T-helper 1 cell (primary cell): ENCODE results near the gene IGFBP2.

Experiments
- DNase-seq, 5 donors: peaks; one replicate each; pipeline ENCODE4 v3.0.0-alpha.2; 2012 to 2020

IGFBP2 gene

DNA sequence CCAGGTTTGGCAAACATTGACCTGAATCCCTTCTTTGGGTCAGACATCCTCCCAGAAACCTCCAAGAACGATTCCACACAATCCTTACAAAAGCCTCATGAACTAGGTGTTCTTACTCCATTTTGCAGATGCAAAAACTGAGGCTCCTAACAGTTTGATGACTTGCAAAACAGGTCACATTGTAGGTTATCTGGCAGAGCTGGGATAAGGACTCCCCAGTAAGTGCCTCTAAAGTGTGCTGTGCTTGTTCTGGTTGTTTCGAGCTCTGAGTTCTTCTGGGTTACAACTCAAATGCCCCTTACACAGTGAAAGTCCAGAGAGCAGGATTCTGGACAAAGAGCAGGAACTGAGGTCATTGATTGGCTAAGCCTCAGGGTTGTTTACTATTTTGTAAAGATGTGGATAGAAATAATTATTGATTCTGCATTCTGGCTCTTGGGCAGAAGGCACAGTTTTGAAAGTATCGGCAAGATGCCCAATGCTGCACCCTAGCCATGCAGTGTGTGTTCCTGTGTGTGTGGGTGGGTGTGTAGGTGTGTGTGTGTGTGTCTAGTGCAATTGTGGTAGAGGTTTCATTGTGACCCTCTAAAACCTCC lies 17.0 kb upstream of the IGFBP2 start:
- no peak for DNase-seq

DNA sequence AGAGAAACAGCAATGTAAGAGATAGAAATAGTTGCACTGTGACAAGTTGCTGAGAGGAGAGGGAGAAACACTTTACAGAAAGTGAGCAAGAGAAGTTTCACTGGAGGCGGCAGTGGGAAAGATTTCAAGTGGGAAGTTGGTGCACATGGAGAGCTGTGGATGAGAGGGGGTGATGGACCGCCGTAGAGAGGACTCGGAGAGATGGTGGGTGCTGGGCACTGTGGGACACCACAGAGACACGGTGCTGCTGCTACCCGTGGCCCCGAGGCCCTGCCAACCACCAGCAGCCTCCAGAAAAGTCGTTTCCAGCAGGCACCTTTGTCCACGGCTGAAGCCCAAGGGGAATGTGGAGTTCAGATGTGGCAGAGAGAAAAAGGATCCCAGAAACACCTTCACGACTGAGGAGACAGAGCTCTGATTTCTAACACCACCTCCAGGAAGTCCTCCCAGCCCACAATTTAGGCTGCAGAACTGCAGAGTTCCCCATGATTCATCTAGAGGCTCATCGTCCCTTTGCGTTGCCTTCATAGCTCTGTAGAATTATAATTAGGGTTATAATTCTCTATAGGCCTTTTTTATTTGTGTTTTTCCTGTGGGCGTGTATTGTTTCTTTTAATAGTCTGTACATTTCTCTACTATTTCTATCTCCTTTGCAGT lies 15.9 kb upstream of the IGFBP2 start:
- DNase-seq, result no peak

DNA sequence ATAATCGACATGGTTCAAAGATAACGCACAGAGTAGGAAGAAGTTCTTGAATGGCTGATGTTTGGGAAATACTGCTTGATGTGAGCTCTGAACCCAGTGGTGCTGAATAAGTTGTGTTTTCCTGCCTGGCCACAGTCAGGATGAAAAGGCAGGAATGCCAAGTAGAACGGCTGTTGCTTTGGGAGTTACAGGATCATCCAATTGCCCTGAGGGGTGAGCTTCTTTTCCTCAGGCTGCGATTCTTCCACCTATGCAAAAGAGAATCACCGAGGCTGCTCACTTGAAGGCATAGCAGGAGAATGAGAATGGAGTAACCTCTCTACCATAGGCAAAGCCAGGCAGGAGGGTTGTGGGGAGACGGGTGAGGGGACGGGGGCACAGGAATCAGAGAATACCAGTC lies 14.4 kb upstream of the IGFBP2 start:
- no peak for DNase-seq

GRCh38 chr2:216619411-216620393 lies 13.5 kb upstream of the IGFBP2 start:
- peak in 1 of 5 donors; percentile 24 for DNase-seq

- DNase-seq, result no peak
Measured at GRCh38 chr2:216620786-216621185, 12.4 kb upstream of the IGFBP2 start.

DNA sequence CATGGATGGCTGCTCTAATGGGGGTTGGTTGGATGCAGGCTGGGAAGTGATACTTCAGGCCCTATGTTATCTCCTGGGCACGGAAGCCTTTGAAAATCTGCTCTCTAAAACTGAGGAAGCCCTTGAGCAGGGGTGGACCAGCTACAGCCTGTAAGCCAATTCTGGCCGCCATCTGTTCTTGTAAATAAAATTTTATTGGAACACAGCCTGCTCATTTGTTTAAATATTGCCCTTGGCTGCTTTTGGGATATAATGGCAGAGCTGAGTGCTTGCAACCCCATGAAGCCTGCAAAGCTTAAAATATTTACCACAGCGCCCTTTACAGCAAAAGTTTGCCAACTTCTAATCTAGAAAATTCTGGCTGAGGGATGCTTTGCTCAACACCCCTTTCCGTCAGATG lies 11.9 kb upstream of the IGFBP2 start:
- DNase-seq, result no peak

DNA sequence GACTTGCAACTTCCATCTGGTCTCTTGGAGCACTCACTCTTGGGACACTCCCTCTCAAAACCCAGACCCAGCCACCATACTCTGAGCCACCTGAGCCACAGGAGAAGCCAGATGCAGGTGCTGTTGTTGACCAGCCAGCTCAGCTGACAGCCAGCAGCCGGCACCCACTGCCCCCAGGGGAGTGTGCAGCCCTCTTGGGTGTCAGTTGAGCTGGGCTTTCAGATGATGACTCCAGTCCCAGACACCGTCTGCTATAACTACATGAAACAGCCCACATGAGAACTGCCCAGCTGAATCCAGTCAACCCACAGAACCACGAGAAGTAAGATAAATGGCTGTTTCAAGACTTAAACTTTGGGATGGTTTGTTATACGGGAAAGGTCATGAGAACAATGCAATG lies 10.7 kb upstream of the IGFBP2 start:
- DNase-seq, result no peak

GRCh38 chr2:216624251-216624650 lies 9.0 kb upstream of the IGFBP2 start:
- DNase-seq, result no peak

- no peak for DNase-seq
Measured at GRCh38 chr2:216626168-216626874, 6.9 kb upstream of the IGFBP2 start.

DNA sequence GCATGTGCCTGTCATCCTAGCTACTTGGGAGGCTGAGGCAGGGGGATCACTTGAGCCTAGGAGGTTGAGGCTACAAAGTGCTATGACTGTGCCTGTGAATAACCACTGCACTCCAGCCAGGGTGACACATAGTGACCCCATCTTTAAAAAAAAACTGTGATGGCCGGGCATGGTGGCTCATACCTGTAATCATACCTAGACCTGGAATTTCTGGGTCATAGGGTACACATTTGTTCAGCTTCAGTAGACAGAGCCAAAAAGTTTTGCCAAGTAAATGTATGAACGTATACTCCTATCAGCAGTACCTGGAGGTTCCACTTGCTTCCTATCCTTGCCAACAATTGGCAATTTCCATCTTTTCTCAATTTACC lies 6.4 kb upstream of the IGFBP2 start:
- DNase-seq, result no peak

GRCh38 chr2:216629784-216630183 lies 3.4 kb upstream of the IGFBP2 start:
- DNase-seq, result no peak

- DNase-seq, result no peak
Measured at GRCh38 chr2:216632346-216632951, 771 bp upstream of the IGFBP2 start.

DNA sequence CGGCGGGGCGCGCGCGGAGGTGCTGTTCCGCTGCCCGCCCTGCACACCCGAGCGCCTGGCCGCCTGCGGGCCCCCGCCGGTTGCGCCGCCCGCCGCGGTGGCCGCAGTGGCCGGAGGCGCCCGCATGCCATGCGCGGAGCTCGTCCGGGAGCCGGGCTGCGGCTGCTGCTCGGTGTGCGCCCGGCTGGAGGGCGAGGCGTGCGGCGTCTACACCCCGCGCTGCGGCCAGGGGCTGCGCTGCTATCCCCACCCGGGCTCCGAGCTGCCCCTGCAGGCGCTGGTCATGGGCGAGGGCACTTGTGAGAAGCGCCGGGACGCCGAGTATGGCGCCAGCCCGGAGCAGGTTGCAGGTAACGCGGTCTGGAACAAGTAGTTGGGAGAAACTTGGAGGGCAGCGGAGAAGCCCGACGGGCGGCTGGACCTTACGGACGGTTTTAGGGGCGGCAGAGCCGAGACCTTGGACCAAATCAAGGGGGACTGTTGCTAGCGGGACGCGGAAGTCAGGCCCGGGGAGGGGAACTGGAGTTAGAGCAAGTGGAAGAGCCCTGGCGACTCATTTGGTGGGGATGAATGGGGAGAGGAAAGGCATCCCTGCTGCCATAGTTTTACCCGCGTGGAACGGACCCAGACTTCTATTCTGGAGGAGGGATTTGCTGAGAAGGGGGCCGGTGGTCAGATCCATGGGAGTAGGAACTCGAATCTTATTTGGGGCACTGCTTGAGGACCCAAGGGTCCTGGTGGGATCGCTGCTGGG lies 573 bp downstream of the IGFBP2 start:
- no peak for DNase-seq

DNA sequence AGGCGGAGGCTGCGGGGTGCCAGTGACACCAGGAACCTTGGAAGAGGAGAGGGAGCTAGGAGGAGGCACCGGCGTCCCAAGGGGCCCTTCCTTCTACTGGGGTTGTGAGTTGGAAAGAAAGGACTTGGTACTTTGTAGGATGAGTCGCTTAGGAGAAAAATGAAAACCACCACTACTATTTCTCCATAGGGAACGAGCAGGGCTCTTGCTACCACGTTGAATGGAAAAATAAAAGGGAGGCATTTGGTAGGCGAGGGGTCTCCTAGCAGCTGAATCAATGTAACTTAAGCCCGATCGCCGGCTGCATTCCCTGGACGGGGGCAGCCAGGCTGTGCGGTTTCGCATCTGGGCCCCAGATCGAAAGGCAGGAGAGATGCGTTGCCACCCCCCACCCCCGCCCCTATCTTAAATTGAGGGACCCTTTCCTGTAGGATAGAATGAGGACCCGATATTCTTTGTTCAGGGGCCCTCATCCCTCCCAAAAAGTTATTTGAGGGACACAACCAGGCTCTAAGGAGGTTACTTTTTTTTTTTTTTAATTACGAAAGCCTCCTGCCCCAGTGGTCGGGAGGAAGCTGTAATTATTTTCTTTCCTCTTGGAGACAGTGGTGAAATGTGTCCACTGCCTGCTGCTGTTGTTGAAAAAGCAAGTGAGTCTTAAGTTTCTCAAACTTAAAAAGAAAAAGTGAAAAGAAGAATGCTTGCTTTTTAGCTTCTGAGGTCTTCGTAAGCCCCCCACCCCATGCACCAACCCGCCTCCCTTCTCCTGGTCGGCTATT lies 1.3 kb downstream of the IGFBP2 start:
- no peak for DNase-seq

- no peak for DNase-seq
Measured at GRCh38 chr2:216635171-216635570, 2.0 kb downstream of the IGFBP2 start.

DNA sequence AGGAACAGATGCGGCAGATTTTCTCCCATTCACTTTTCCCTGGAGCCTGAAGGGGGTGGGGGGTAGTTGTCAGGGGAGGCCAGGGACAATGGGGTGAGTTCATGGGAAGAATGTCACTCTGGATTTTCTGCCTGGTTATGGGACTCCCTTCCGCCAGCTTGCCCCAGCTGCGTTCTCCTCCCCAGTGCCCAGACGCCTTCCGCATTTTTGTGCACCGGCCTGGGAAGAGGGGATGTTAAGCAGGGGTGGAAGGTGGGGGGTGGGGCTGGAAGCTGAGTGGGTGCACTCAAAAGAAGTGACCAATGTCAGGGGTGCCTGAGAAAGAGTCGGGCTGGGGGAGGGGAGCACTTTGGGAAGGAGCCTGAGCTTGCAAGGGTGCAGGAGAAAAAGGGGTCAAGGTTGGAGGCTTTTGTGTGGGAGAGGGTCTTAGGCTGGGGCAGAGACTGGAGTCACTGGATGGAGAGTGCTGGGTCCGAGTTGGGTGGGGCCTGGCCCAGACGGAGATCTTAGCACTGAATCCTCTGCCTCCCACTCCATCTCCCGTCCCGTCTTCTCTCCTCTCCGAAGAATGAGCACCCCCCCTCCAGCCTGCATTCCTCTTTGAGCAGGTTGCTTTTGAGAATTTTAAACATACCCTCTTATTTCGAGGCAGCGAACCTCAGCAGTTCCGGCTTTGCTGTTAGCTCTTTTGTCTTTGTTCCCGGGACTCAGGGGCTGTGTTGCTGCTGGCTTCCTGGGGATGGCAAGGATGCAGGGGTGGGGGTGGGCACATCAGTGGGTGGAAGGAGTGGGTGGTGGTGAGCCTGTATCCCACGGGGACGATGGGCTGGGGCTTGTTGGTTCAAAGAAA lies 2.7 kb downstream of the IGFBP2 start:
- DNase-seq, result no peak

GRCh38 chr2:216636551-216637450 lies 3.6 kb downstream of the IGFBP2 start:
- DNase-seq, result no peak

DNA sequence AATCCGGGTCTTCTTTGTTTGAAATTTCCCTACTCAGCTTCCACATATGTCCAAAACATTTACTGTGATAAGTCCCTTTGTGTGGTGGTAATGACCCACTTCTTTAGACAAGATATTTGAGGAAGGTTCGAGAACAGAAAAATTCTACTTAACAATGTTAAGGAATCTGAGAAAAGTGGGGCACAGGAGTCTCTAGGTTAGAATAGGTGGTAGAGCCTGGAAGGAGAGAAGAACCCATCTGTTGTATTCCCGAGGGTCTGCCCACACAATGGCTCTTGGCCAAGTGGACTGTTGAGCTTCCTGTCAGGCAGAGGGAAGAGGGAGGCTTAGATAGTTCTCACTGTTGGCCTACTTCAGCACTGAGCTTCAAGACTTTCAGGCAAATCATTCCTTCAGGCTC lies 4.3 kb downstream of the IGFBP2 start:
- no peak for DNase-seq
